Spleen (tissue), 11 donors: ENCODE measurements around the gene CCDC102A. TPM values are rescaled to one million over a fixed set of nuclear protein-coding genes. Genes with fewer than 3 reads are reported as not detected.

Experiments
- DNase-seq: peaks from one replicate; pipeline ENCODE4 v3.0.0-alpha.2; 2020
- H3K27ac ChIP-seq, 8 donors: fragments of 200-600 bp; sonication (generic) in 7 of 8; 1 replicate in 4 of 8; 2 replicates in 4 of 8; pipeline versions ENCODE4 v1.5.0 to v1.8.0; 2016 to 2021; ENCODE audit warnings: inconsistent platforms in 4 of 8, mild to moderate bottlenecking in 4 of 8, moderate library complexity in 1 of 8
- H3K27me3 ChIP-seq, 7 donors: fragments of 200-600 bp; sonication (generic) in 6 of 7; replicated peaks in 1 of 7; 1 replicate in 4 of 7; 2 replicates in 3 of 7; pipeline versions ENCODE4 v1.5.0 to v1.8.0; 2016 to 2021; ENCODE audit warnings: inconsistent platforms in 3 of 7, mild to moderate bottlenecking in 1 of 7
- H3K36me3 ChIP-seq, 6 donors: fragments of 200-600 bp; sonication (generic) in 5 of 6; 1 replicate in 4 of 6; 2 replicates in 2 of 6; pipeline versions ENCODE4 v1.5.0 to v1.8.0; 2016 to 2021; ENCODE audit warnings: inconsistent platforms in 2 of 6
- H3K4me1 ChIP-seq, 6 donors: fragments of 200-600 bp; sonication (generic) in 5 of 6; 1 replicate in 3 of 6; 2 replicates in 3 of 6; pipeline versions ENCODE4 v1.5.0 to v1.8.0; 2016 to 2021; ENCODE audit warnings: inconsistent platforms in 3 of 6
- H3K4me3 ChIP-seq, 8 donors: fragments of 200-600 bp; sonication (generic) in 7 of 8; 1 replicate in 4 of 8; 2 replicates in 4 of 8; pipeline versions ENCODE4 v1.5.0 to v1.8.0; 2016 to 2021; ENCODE audit warnings: inconsistent platforms in 4 of 8, mild to moderate bottlenecking in 4 of 8, moderate library complexity in 2 of 8
- H3K9me3 ChIP-seq, 8 donors: fragments of 200-600 bp; sonication (generic) in 7 of 8; 1 replicate in 4 of 8; 2 replicates in 4 of 8; pipeline versions ENCODE4 v1.5.0 to v1.8.0; 2016 to 2021; ENCODE audit warnings: inconsistent platforms in 4 of 8
- CTCF ChIP-seq, 11 experiments: fragments of 200-600 bp in 7 of 11; fragments of 450-650 bp in 4 of 11; sonication (generic) in 4 of 11; IDR thresholded peaks in 8 of 11; conservative IDR thresholded peaks in 3 of 11; 1 replicate in 7 of 11; 2 replicates in 4 of 11; pipeline versions ENCODE4 v1.4.0 to v1.8.0; 2016 to 2021; ENCODE audit warnings: antibody characterized with exemption in 11 of 11, inconsistent platforms in 4 of 11, mild to moderate bottlenecking in 1 of 11
- POLR2A ChIP-seq, 3 donors: fragments of 450-650 bp; IDR thresholded peaks; one replicate each; pipeline ENCODE4 v1.5.1; 2017; ENCODE audit warnings: antibody characterized with exemption in 3 of 3, mild to moderate bottlenecking in 1 of 3
- POLR2AphosphoS5 ChIP-seq, 3 donors: sonication (generic); formaldehyde crosslinking; IDR thresholded peaks; one replicate each; pipeline ENCODE4 v1.5.1; 2017; ENCODE audit warnings: antibody characterized with exemption in 3 of 3
- WGBS, 5 donors: extraction: QIAGEN DNeasy Blood & Tissue Kit in 3 of 5; methylation state at CpG; one replicate each; pipeline versions ENCODE4 v1.1.5 to v1.1.7; 2013 to 2018; 5-methylcytosine and 5-hydroxymethylcytosine counted together
- intact Hi-C: fragments of 100-400 bp; cut with DNase I; formaldehyde crosslinking; loops from one replicate; pipeline ENCODE4 v1.15.0; 2023; ENCODE audit warnings: low total_unique reads
- polyA plus RNA-seq, 3 donors: library from polyadenylated mRNA; stranded (reverse); fragments of 200-250 nt; gene quantifications; one replicate each; pipeline ENCODE4 v1.2.1, GENCODE V29; 2013
- total RNA-seq, 7 donors: library from RNA; depleted of rRNA in 3 of 7; stranded (reverse); fragments of >200 nt in 3 of 7; fragmentation: NEBNext Ultra II Directional in 4 of 7; extraction: Animal tissue kit (Norgen Biotek cat#: 25700) in 4 of 7; gene quantifications; one replicate each; pipeline versions ENCODE4 v1.1.0 to v1.2.1, GENCODE V29; 2016 to 2021
- donor health status: healthy with polysubstance abuse.
- donor health status: DM: no; HTN: no; CAD: no; lungs with moderate emphysema.
- donor health status: DM: no; HTN: no; CAD: no.
- donor health status: Bipolar disorder and iron deficiency.
- donor health status: healthy.
- donor health status: DM: no; HTN: no; CAD: no.
- donor health status: DM: yes; HTN: yes; CAD: no.

The CCDC102A gene
- total and polyA plus RNA-seq, 10 donors, result 4.6 to 14.8 (median 7.8) TPM

- Histone ChIP-seq H3K4me3 (no peak overlapping the region), H3K27me3 (no peaks in the 10 kb centered on the region), H3K4me1 (no peaks in the 10 kb centered on the region), H3K9me3 (no peaks in the 10 kb centered on the region), H3K36me3 (no peaks in the 10 kb centered on the region), H3K27ac (no peak overlapping the region)
- 84 to 95% (median 85%) methylated on average over 4 of the region's 4 CpGs for WGBS, 5 donors
- TF ChIP-seq POLR2AphosphoS5 (IDR thresholded peaks at IDR 0.05), result no peak
- TF ChIP-seq CTCF (IDR thresholded peaks at IDR 0.05 in 8 of 11, conservative IDR thresholded peaks at IDR 0.05 in 3 of 11), result no peak
- TF ChIP-seq POLR2A (IDR thresholded peaks at IDR 0.05), result no peak
- intact Hi-C loops, result no loop called here
- no peak for DNase-seq
These were observed 42.6 kb downstream of the CCDC102A start for GRCh38 chr16:57493767-57494166.

- intact Hi-C loops, result no loop called here
- Histone ChIP-seq H3K4me3 (no peak overlapping the region), H3K27ac (no peak overlapping the region), H3K36me3 (no peaks in the 10 kb centered on the region), H3K9me3 (no peaks in the 10 kb centered on the region), H3K27me3 (peaks cover 0 to 13% (median 0%) of the 10 kb centered on the region in 7 donors), H3K4me1 (peaks cover 14 to 30% (median 24%) of the 10 kb centered on the region in 6 donors)
- 93 to 98% (median 96%) methylated on average over 5 of the region's 5 CpGs for WGBS, 5 donors
- peak; percentile 17 for DNase-seq
- no peak for TF ChIP-seq POLR2A (IDR thresholded peaks at IDR 0.05)
- TF ChIP-seq POLR2AphosphoS5 (IDR thresholded peaks at IDR 0.05), result no peak
- TF ChIP-seq CTCF (IDR thresholded peaks at IDR 0.05 in 8 of 11, conservative IDR thresholded peaks at IDR 0.05 in 3 of 11), result no peak
These were observed 47.1 kb downstream of the CCDC102A start for GRCh38 chr16:57489229-57489628.

- H3K27ac ChIP-seq, result peak overlapping the region in 6 of 8 donors; percentile 16 to 71 (median 64)
- intact Hi-C loops, result no loop called here
- no peaks in the 10 kb centered on the region for H3K36me3 ChIP-seq
- DNase-seq, result peak; percentile 62
- H3K4me3 ChIP-seq, result peak overlapping the region in 7 of 8 donors; percentile 45 to 85 (median 60)
- H3K27me3 ChIP-seq, result peaks cover 0 to 13% (median 0%) of the 10 kb centered on the region in 7 donors
- 76 to 90% (median 86%) methylated on average over 6 to 8 of the region's 8 CpGs for WGBS, 5 donors
- no peaks in the 10 kb centered on the region for H3K9me3 ChIP-seq
- no peak for TF ChIP-seq POLR2A (IDR thresholded peaks at IDR 0.05)
- no peak for TF ChIP-seq CTCF (IDR thresholded peaks at IDR 0.05 in 8 of 11, conservative IDR thresholded peaks at IDR 0.05 in 3 of 11)
- TF ChIP-seq POLR2AphosphoS5 (IDR thresholded peaks at IDR 0.05), result no peak
- peaks cover 14 to 30% (median 25%) of the 10 kb centered on the region in 6 donors for H3K4me1 ChIP-seq
These were observed 49.2 kb downstream of the CCDC102A start for GRCh38 chr16:57486858-57487834.
